ENCODE results near the gene SLC12A6.
"Not testable (repeated sequence)": the region's sequence is repeated elsewhere in the genome, so short reads cannot be mapped to it uniquely, and the experiment has no call there.

SLC12A6 gene

GRCh38 chr15:34248190-34248589 lies 89.4 kb downstream of the SLC12A6 start:
- DNase-seq, result no peak

- DNase-seq, result no peak
Measured at GRCh38 chr15:34246276-34246976, 91.2 kb downstream of the SLC12A6 start.

- no peak for DNase-seq
Measured at GRCh38 chr15:34243226-34243625, 94.4 kb downstream of the SLC12A6 start.

GRCh38 chr15:34242331-34242710 lies 95.3 kb downstream of the SLC12A6 start:
- DNase-seq, result no peak

GRCh38 chr15:34241376-34242330 lies 95.9 kb downstream of the SLC12A6 start:
- peak in 1 of 2 experiments; percentile 48 for DNase-seq

- DNase-seq, result no peak
Measured at GRCh38 chr15:34240537-34240936, 97.0 kb downstream of the SLC12A6 start.

- no peak for DNase-seq
Measured at GRCh38 chr15:34239151-34239808, 98.3 kb downstream of the SLC12A6 start.

- no peak for DNase-seq
Measured at GRCh38 chr15:34233614-34234013, 104.0 kb downstream of the SLC12A6 start.

- no peak for DNase-seq
Measured at GRCh38 chr15:34223904-34224596, 113.5 kb downstream of the SLC12A6 start.

- DNase-seq, result no peak
Measured at GRCh38 chr15:34217587-34218225, 119.9 kb downstream of the SLC12A6 start.

GRCh38 chr15:34216527-34217270 lies 120.9 kb downstream of the SLC12A6 start:
- DNase-seq, result no peak

- no peak for DNase-seq
Measured at GRCh38 chr15:34214135-34214534, 123.4 kb downstream of the SLC12A6 start.

- DNase-seq, result no peak
Measured at GRCh38 chr15:34213690-34214089, 123.9 kb downstream of the SLC12A6 start.

- peak; percentile 94 to 95 for DNase-seq
Measured at GRCh38 chr15:34209421-34210282, 127.9 kb downstream of the SLC12A6 start, which contains the start of gene KATNBL1. KATNBL1 (minus strand) TSS chr15:34210096; CDS start chr15:34163676, 46,420 bp downstream.

- no peak for DNase-seq
Measured at GRCh38 chr15:34206011-34206410, 131.6 kb downstream of the SLC12A6 start.

- no peak for DNase-seq
Measured at GRCh38 chr15:34203936-34204335, 133.6 kb downstream of the SLC12A6 start.

GRCh38 chr15:34203305-34203704 lies 134.3 kb downstream of the SLC12A6 start:
- no peak for DNase-seq

GRCh38 chr15:34193272-34193671 lies 144.3 kb downstream of the SLC12A6 start:
- not testable (repeated sequence) for DNase-seq

- DNase-seq, result no peak
Measured at GRCh38 chr15:34188711-34189110, 148.9 kb downstream of the SLC12A6 start.

GRCh38 chr15:34185666-34186065 lies 151.9 kb downstream of the SLC12A6 start:
- no peak for DNase-seq
